H1 (cell line): Measurements from ENCODE around the gene ALG1. TPM values are rescaled to one million over a fixed set of nuclear protein-coding genes. Genes with fewer than 3 reads are reported as not detected.
"Not testable (repeated sequence)": the region's sequence is repeated elsewhere in the genome, so short reads cannot be mapped to it uniquely, and the experiment has no call there.

Source experiments
- CTCF ChIA-PET: fragments of 300-600 bp; sonication (Branson Sonifier 250); formaldehyde crosslinking; loops from one replicate; lab custom pipeline; 2021; ENCODE audit not compliant: partially characterized antibody; lab: Charles Lee
- POLR2A ChIA-PET: fragments of 300-600 bp; sonication (Branson Sonifier 250); formaldehyde crosslinking; loops from one replicate; lab custom pipeline; 2021; ENCODE audit warnings: inconsistent platforms; ENCODE audit not compliant: partially characterized antibody; lab: Charles Lee
- DNase-seq, 2 experiments: peaks; one replicate each; pipeline versions ENCODE4 v3.0.0 to v3.0.0-alpha.2; 2010 to 2022; ENCODE audit warnings: low spot score in 2 of 2, low read depth in 1 of 2, mixed read lengths in 1 of 2
- FAIRE-seq: peaks from 2 replicates; lab custom pipeline; 2011; peaks lifted over from hg19 to GRCh38; lab: Jason Lieb, UNC
- H2AFZ ChIP-seq: 2 replicates; pipeline ENCODE4 v1.8.1; 2012; ENCODE audit warnings: low read length, inconsistent platforms
- H2AK5ac ChIP-seq: 2 replicates; pipeline ENCODE4 v1.6.1; 2013; ENCODE audit warnings: low read depth, low read length
- H2BK120ac ChIP-seq: replicated peaks from 2 replicates; pipeline ENCODE3; 2013; ENCODE audit warnings: low read depth, low read length, inconsistent platforms
- H2BK12ac ChIP-seq: 2 replicates; pipeline ENCODE4 v1.6.1; 2013; ENCODE audit warnings: low read depth, low read length
- H2BK15ac ChIP-seq: 2 replicates; pipeline ENCODE4 v1.6.1; 2013; ENCODE audit warnings: low read length
- H2BK20ac ChIP-seq: 2 replicates; pipeline ENCODE4 v1.6.1; 2013; ENCODE audit warnings: low read length
- H2BK5ac ChIP-seq: 2 replicates; pipeline ENCODE4 v1.6.1; 2013; ENCODE audit warnings: low read depth, low read length
- H3K14ac ChIP-seq: 2 replicates; pipeline ENCODE4 v1.6.1; 2013; ENCODE audit warnings: inconsistent platforms; ENCODE audit not compliant: insufficient read length
- H3K18ac ChIP-seq: 2 replicates; pipeline ENCODE4 v1.6.1; 2013; ENCODE audit warnings: low read length; ENCODE audit errors: extremely low read depth
- H3K23ac ChIP-seq: 2 replicates; pipeline ENCODE4 v1.6.1; 2013; ENCODE audit warnings: inconsistent platforms; ENCODE audit not compliant: insufficient read length
- H3K23me2 ChIP-seq: 2 replicates; pipeline ENCODE4 v1.6.1; 2013; ENCODE audit warnings: low read depth, low read length
- H3K27ac ChIP-seq: 2 replicates; pipeline ENCODE4 v1.6.1; 2011; ENCODE audit warnings: low read depth, low read length, inconsistent platforms
- H3K27me3 ChIP-seq, 4 experiments: replicated peaks in 1 of 4; 1 replicate in 1 of 4; 2 replicates in 3 of 4; pipeline versions ENCODE4 v1.6.1 to v1.8.1; 2011 to 2013; ENCODE audit warnings: low read length in 3 of 4, mild to moderate bottlenecking in 3 of 4, inconsistent platforms in 2 of 4, mixed read lengths in 2 of 4, moderate library complexity in 1 of 4; ENCODE audit not compliant: control insufficient read depth in 3 of 4, insufficient read depth in 3 of 4; ENCODE audit errors: extremely low read depth in 1 of 4
- H3K36me3 ChIP-seq, 4 experiments: 2 replicates each; pipeline versions ENCODE4 v1.6.1 to v1.8.1; 2011 to 2013; ENCODE audit warnings: mild to moderate bottlenecking in 4 of 4, low read length in 3 of 4, moderate library complexity in 2 of 4, control low read depth in 1 of 4, inconsistent platforms in 1 of 4; ENCODE audit not compliant: insufficient read depth in 4 of 4, control insufficient read depth in 2 of 4
- H3K4ac ChIP-seq: replicated peaks from 2 replicates; pipeline ENCODE3; 2013; ENCODE audit warnings: low read length, low read depth, mixed read lengths, inconsistent platforms; ENCODE audit not compliant: insufficient read length
- H3K4me1 ChIP-seq, 4 experiments: replicated peaks in 1 of 4; 1 replicate in 1 of 4; 2 replicates in 3 of 4; pipeline versions ENCODE4 v1.6.1 to v1.8.1; 2011 to 2013; ENCODE audit warnings: low read length in 3 of 4, inconsistent platforms in 2 of 4, mixed read lengths in 1 of 4; ENCODE audit not compliant: insufficient read depth in 4 of 4, control insufficient read depth in 3 of 4
- H3K4me2 ChIP-seq, 2 experiments: 2 replicates each; pipeline versions ENCODE4 v1.6.1 to v1.8.1; 2011 to 2013; ENCODE audit warnings: low read depth in 2 of 2, low read length in 2 of 2, control low read depth in 1 of 2, inconsistent platforms in 1 of 2, mild to moderate bottlenecking in 1 of 2; ENCODE audit not compliant: insufficient read depth in 1 of 2
- H3K4me3 ChIP-seq, 4 experiments: fragments of 200-600, 300-600 bp in 1 of 4; sonication (generic), shearing (Covaris generic), sonication (Bioruptor Twin) in 1 of 4; 2 replicates each; pipeline versions ENCODE4 v1.5.1 to v1.8.1; 2011 to 2016; ENCODE audit warnings: low read length in 4 of 4, low read depth in 3 of 4, control low read depth in 2 of 4, inconsistent platforms in 2 of 4, mild to moderate bottlenecking in 2 of 4, mixed read lengths in 1 of 4, moderate library complexity in 1 of 4; ENCODE audit not compliant: insufficient read depth in 2 of 4; ENCODE audit errors: extremely low read depth in 1 of 4
- H3K56ac ChIP-seq: replicated peaks from 2 replicates; pipeline ENCODE3; 2013; ENCODE audit warnings: low read depth, mild to moderate bottlenecking, mixed read lengths, low read length, inconsistent platforms; ENCODE audit not compliant: insufficient read length
- H3K79me1 ChIP-seq: 2 replicates; pipeline ENCODE4 v1.6.1; 2013; ENCODE audit warnings: low read depth, low read length, control low read depth
- H3K79me2 ChIP-seq, 2 experiments: 2 replicates each; pipeline versions ENCODE4 v1.6.1 to v1.8.1; 2012 to 2013; ENCODE audit warnings: low read length in 2 of 2, mild to moderate bottlenecking in 2 of 2, inconsistent platforms in 1 of 2; ENCODE audit not compliant: insufficient read depth in 2 of 2, control insufficient read depth in 1 of 2
- H3K9ac ChIP-seq, 4 experiments: replicated peaks in 1 of 4; 1 replicate in 1 of 4; 2 replicates in 3 of 4; pipeline versions ENCODE4 v1.6.1 to v1.8.1; 2011 to 2013; ENCODE audit warnings: low read depth in 3 of 4, low read length in 3 of 4, control low read depth in 2 of 4, mild to moderate bottlenecking in 2 of 4, moderate library complexity in 2 of 4, inconsistent platforms in 1 of 4; ENCODE audit errors: extremely low read depth in 1 of 4
- H3K9me3 ChIP-seq, 2 experiments: 2 replicates each; pipeline versions ENCODE4 v1.6.1 to v1.8.1; 2012 to 2013; ENCODE audit warnings: mild to moderate bottlenecking in 2 of 2, moderate library complexity in 2 of 2, control low read depth in 1 of 2, inconsistent platforms in 1 of 2, low read depth in 1 of 2, low read length in 1 of 2, mixed read lengths in 1 of 2; ENCODE audit not compliant: insufficient read depth in 2 of 2
- H4K20me1 ChIP-seq, 2 experiments: replicated peaks in 1 of 2; 2 replicates each; pipeline versions ENCODE3 to v1.8.1; 2011 to 2013; ENCODE audit warnings: inconsistent platforms in 2 of 2, low read length in 2 of 2, mild to moderate bottlenecking in 1 of 2; ENCODE audit not compliant: insufficient read depth in 2 of 2, control insufficient read depth in 1 of 2
- H4K5ac ChIP-seq: 2 replicates; pipeline ENCODE4 v1.6.1; 2013; ENCODE audit warnings: low read length, low read depth, mixed read lengths, inconsistent platforms; ENCODE audit not compliant: insufficient read length
- H4K8ac ChIP-seq: 2 replicates; pipeline ENCODE4 v1.8.0; 2013; ENCODE audit warnings: mild to moderate bottlenecking, moderate library complexity, low read length, inconsistent platforms; ENCODE audit not compliant: insufficient read depth; ENCODE audit errors: extremely low read depth
- H4K91ac ChIP-seq: replicated peaks from 2 replicates; pipeline ENCODE3; 2013; ENCODE audit warnings: low read length, mixed read lengths, inconsistent platforms; ENCODE audit not compliant: insufficient read length
- WGBS, 2 experiments: shearing (Covaris generic) in 1 of 2; methylation state at CpG; one replicate each; pipeline versions ENCODE4 v1.1.6 to v1.1.7; 2013 to 2015; ENCODE audit warnings: low lambda C conversion rate in 2 of 2, mixed read lengths in 2 of 2, inconsistent platforms in 1 of 2, low coverage in 1 of 2, missing lambda C conversion rate in 1 of 2; ENCODE audit not compliant: insufficient replicate concordance in 2 of 2, insufficient coverage in 1 of 2, insufficient read length in 1 of 2; ENCODE audit errors: extremely low coverage in 1 of 2, missing lambda C conversion rate in 1 of 2; 5-methylcytosine and 5-hydroxymethylcytosine counted together
- polyA plus RNA-seq, 7 experiments: library from polyadenylated mRNA; depleted of rRNA in 3 of 7; stranded (reverse) in 5 of 7; unstranded in 2 of 7; fragments of >200 nt in 5 of 7; fragments of 200-250 nt in 2 of 7; gene quantifications; 1 replicate in 5 of 7; 2 replicates in 1 of 7; 4 replicates in 1 of 7; pipeline versions ENCODE4 v1.2.1 to v1.2.3, GENCODE V29; 2011 to 2013; ENCODE audit warnings: missing spikeins in 2 of 7, mixed read lengths in 2 of 7
- total RNA-seq: library from RNA; stranded (reverse); fragmentation: NEBNext Ultra II Directional; extraction: Animal tissue kit (Norgen Biotek cat#: 25700); gene quantifications from 2 replicates; pipeline ENCODE4 v1.2.1, GENCODE V29; 2021

The ALG1 gene
- total and polyA plus RNA-seq, 2 of the 8 experiments (the other 6 are each of a cell fraction or from before 2014, with no cell fraction given), result 34.8 to 46.5 TPM

- H3K36me3 ChIP-seq, H2BK12ac ChIP-seq, H2BK15ac ChIP-seq, H2AK5ac ChIP-seq, H3K4ac ChIP-seq, H3K9ac ChIP-seq, H4K20me1 ChIP-seq, H3K4me2 ChIP-seq, FAIRE-seq, H3K56ac ChIP-seq, H3K27me3 ChIP-seq, H2AFZ ChIP-seq, H3K4me1 ChIP-seq, H3K4me3 ChIP-seq, H4K8ac ChIP-seq, H3K23ac ChIP-seq, CTCF ChIA-PET, H3K79me1 ChIP-seq, H3K23me2 ChIP-seq, POLR2A ChIA-PET, H3K79me2 ChIP-seq, H4K91ac ChIP-seq, H3K18ac ChIP-seq, H2BK5ac ChIP-seq, H3K27ac ChIP-seq, H4K5ac ChIP-seq, H2BK120ac ChIP-seq, H3K14ac ChIP-seq, DNase-seq, H3K9me3 ChIP-seq, H2BK20ac ChIP-seq: not testable (repeated sequence)
- WGBS, 2 experiments, result 85% methylated on average over 20 of the region's 20 CpGs; no CpG with 5 or more reads in 1 of the 2 experiments
These were observed 45.9 kb downstream of the ALG1 start for GRCh38 chr16:5117300-5118087.
